ENCODE measurements around the gene ZNF79. TPM values are rescaled to one million over a fixed set of nuclear protein-coding genes. Genes with fewer than 3 reads are reported as not detected.

ZNF79 gene
- total RNA-seq, 1 experiment from 2014 or later = 9.0 TPM

- TF ChIP-seq ZNF281 (CRISPR knock-in tag; IDR thresholded peaks at IDR 0.05) = no peak
- no peak for TF ChIP-seq IRF1 (CRISPR knock-in tag; IDR thresholded peaks at IDR 0.05)
- TF ChIP-seq ATF1 (CRISPR knock-in tag; IDR thresholded peaks at IDR 0.05) = no peak
- no peak for TF ChIP-seq PRDM15 (CRISPR knock-in tag; IDR thresholded peaks at IDR 0.05)
- no peak for TF ChIP-seq IRF2 (CRISPR knock-in tag; IDR thresholded peaks at IDR 0.05; ENCODE audit: borderline replicate concordance, low read depth)
- no peak for TF ChIP-seq NR3C1 (CRISPR knock-in tag; conservative IDR thresholded peaks at IDR 0.05; ENCODE audit: low read depth)
- TF ChIP-seq ATF2 (CRISPR knock-in tag; IDR thresholded peaks at IDR 0.05; ENCODE audit: borderline replicate concordance, low read depth) = no peak
- no peak for TF ChIP-seq ZNF121 (CRISPR knock-in tag; IDR thresholded peaks at IDR 0.05)
- no peak for TF ChIP-seq NFYB (CRISPR knock-in tag; conservative IDR thresholded peaks at IDR 0.05; ENCODE audit: low read depth)
- no peak for TF ChIP-seq HMGA2 (CRISPR knock-in tag; IDR thresholded peaks at IDR 0.05)
- no peak for TF ChIP-seq PRRX2 (CRISPR knock-in tag; IDR thresholded peaks at IDR 0.05)
Observed at GRCh38 chr9:127406799-127407491, 17.2 kb upstream of the ZNF79 start (continued).

- Mint-ChIP-seq H3K9me3 (no peaks in the 10 kb centered on the region), H3K27me3 (ENCODE audit: low read depth) (no peaks in the 10 kb centered on the region), H3K36me3 (peaks cover 7% of the 10 kb centered on the region; the same call in 1 of the 2 replicates), H3K27ac (peak overlapping the region; percentile 65; the same call in 1 of the 2 replicates), H3K4me1 (no peaks in the 10 kb centered on the region), H3K4me3 (no peak overlapping the region)
- ChIA-PET POLR2A (interaction anchor here (0.6 to 0.7 kb wide), 2 partner anchors 10 to 505 kb away, joined by 3 read pairs; partner anchors contain the start of gene SLC2A8), CTCF (interaction anchor here (1.2 to 1.5 kb wide), 2 partner anchors 10 to 183 kb away, joined by 3 to 4 read pairs; no protein-coding TSS in a partner anchor)
- ATAC-seq (no peak), DNase-seq (ENCODE audit: low spot score) (no peak)
- TF ChIP-seq PRRX2 (CRISPR knock-in tag; IDR thresholded peaks at IDR 0.05) (no peak), KAT7 (CRISPR knock-in tag; IDR thresholded peaks at IDR 0.05; ENCODE audit: borderline replicate concordance) (no peak), CREB1 (CRISPR knock-in tag; IDR thresholded peaks at IDR 0.05) (no peak), AR (CRISPR knock-in tag; IDR thresholded peaks at IDR 0.05) (no peak), PRDM15 (CRISPR knock-in tag; IDR thresholded peaks at IDR 0.05) (no peak), NR1H2 (CRISPR knock-in tag; IDR thresholded peaks at IDR 0.05) (no peak), ZNF219 (CRISPR knock-in tag; IDR thresholded peaks at IDR 0.05; ENCODE audit: borderline replicate concordance) (no peak), ZMAT4 (CRISPR knock-in tag; IDR thresholded peaks at IDR 0.05) (no peak), ATF3 (CRISPR knock-in tag; conservative IDR thresholded peaks at IDR 0.05) (no peak)
Observed at GRCh38 chr9:127407492-127407843, 16.7 kb upstream of the ZNF79 start.
